Keratinocyte (primary cell): ENCODE measurements around the gene TPRX1. TPM values are rescaled to one million over a fixed set of nuclear protein-coding genes. Genes with fewer than 3 reads are reported as not detected.

Experiments
- DNase-seq: peaks from one replicate; pipeline ENCODE4 v3.0.0-alpha.2; 2011; ENCODE audit warnings: low read depth, missing footprints, low spot score
- FAIRE-seq: peaks from 2 replicates; lab custom pipeline; 2011; peaks lifted over from hg19 to GRCh38; lab: Jason Lieb, UNC
- H2AFZ ChIP-seq: 2 replicates; pipeline ENCODE4 v1.6.0; 2012; ENCODE audit warnings: low read length, control low read depth, inconsistent platforms; ENCODE audit not compliant: control insufficient read depth
- H3K27ac ChIP-seq: 2 replicates; pipeline ENCODE4 v1.5.1; 2011; ENCODE audit warnings: low read length; ENCODE audit not compliant: control insufficient read depth, insufficient read depth
- H3K27me3 ChIP-seq: 3 replicates; pipeline ENCODE4 v1.6.0; 2011; ENCODE audit warnings: low read length; ENCODE audit not compliant: control insufficient read depth, insufficient read depth; ENCODE audit errors: extremely low read depth
- H3K36me3 ChIP-seq, 2 experiments: 2 replicates in 1 of 2; 3 replicates in 1 of 2; pipeline ENCODE4 v1.5.1; 2011; ENCODE audit warnings: low read length in 2 of 2, mild to moderate bottlenecking in 1 of 2; ENCODE audit not compliant: control insufficient read depth in 2 of 2, insufficient read depth in 2 of 2; ENCODE audit errors: extremely low read depth in 1 of 2
- H3K4me1 ChIP-seq: 3 replicates; pipeline ENCODE4 v1.5.1; 2011; ENCODE audit warnings: low read length; ENCODE audit not compliant: control insufficient read depth, insufficient read depth; ENCODE audit errors: extremely low read depth
- H3K4me2 ChIP-seq: 3 replicates; pipeline ENCODE4 v1.6.0; 2011; ENCODE audit warnings: low read depth, low read length; ENCODE audit not compliant: control insufficient read depth, insufficient read depth; ENCODE audit errors: extremely low read depth
- H3K4me3 ChIP-seq, 3 experiments: fragments of 200-600 bp in 1 of 3; sonication (generic) in 1 of 3; 2 replicates in 2 of 3; 3 replicates in 1 of 3; pipeline ENCODE4 v1.5.1; 2011 to 2016; ENCODE audit warnings: low read length in 3 of 3, mild to moderate bottlenecking in 3 of 3, control low read depth in 2 of 3, inconsistent platforms in 1 of 3, low read depth in 1 of 3, mixed read lengths in 1 of 3, mixed run types in 1 of 3, moderate library complexity in 1 of 3; ENCODE audit not compliant: control insufficient read depth in 2 of 3, insufficient read depth in 2 of 3; ENCODE audit errors: extremely low read depth in 1 of 3
- H3K79me2 ChIP-seq: 2 replicates; pipeline ENCODE4 v1.6.0; 2012; ENCODE audit warnings: low read length; ENCODE audit not compliant: control insufficient read depth, insufficient read depth
- H3K9ac ChIP-seq: 3 replicates; pipeline ENCODE4 v1.6.0; 2011; ENCODE audit warnings: low read length; ENCODE audit not compliant: control insufficient read depth, insufficient read depth; ENCODE audit errors: extremely low read depth
- H3K9me1 ChIP-seq: 3 replicates; pipeline ENCODE4 v1.6.0; 2011; ENCODE audit warnings: low read length; ENCODE audit not compliant: control insufficient read depth, insufficient read depth; ENCODE audit errors: extremely low read depth
- H3K9me3 ChIP-seq: 2 replicates; pipeline ENCODE4 v1.5.1; 2012; ENCODE audit warnings: low read depth, low read length; ENCODE audit not compliant: control insufficient read depth
- H4K20me1 ChIP-seq: 3 replicates; pipeline ENCODE4 v1.6.0; 2011; ENCODE audit warnings: low read length; ENCODE audit not compliant: control insufficient read depth, insufficient read depth; ENCODE audit errors: extremely low read depth
- CTCF ChIP-seq, 3 experiments: IDR thresholded peaks in 1 of 3; conservative IDR thresholded peaks in 1 of 3; optimal IDR thresholded peaks in 1 of 3; 2 replicates in 2 of 3; 3 replicates in 1 of 3; pipeline versions ENCODE3 to v1.5.1; 2011; ENCODE audit warnings: low read length in 3 of 3, mild to moderate bottlenecking in 3 of 3, moderate library complexity in 2 of 3, control low read depth in 1 of 3, inconsistent platforms in 1 of 3; ENCODE audit not compliant: insufficient read depth in 2 of 3; ENCODE audit errors: extremely low read depth in 1 of 3
- EZH2 ChIP-seq: IDR thresholded peaks from one replicate; pipeline ENCODE4 v1.6.1; 2012; ENCODE audit warnings: inconsistent platforms, mild to moderate bottlenecking, low read length, moderate library complexity
- dilution Hi-C: fragments of 300-500 bp; cut with MboI; formaldehyde crosslinking; loops from one replicate; pipeline ENCODE4 v1.7.0; 2020; ENCODE audit warnings: low sequenced_read_pairs; ENCODE audit not compliant: extremely low pct_ligation_motif_present
- polyA plus RNA-seq, 5 experiments: library from polyadenylated mRNA; depleted of rRNA in 3 of 5; stranded (reverse) in 3 of 5; stranded (forward) in 1 of 5; unstranded in 1 of 5; fragments of >200 nt; gene quantifications; 1 replicate in 1 of 5; 2 replicates in 3 of 5; 3 replicates in 1 of 5; pipeline versions ENCODE4 v1.2.1 to v1.2.3, GENCODE V29; 2011 to 2012; ENCODE audit warnings: missing spikeins in 2 of 5, low read depth in 1 of 5, low replicate concordance in 1 of 5

TPRX1 gene
- polyA plus RNA-seq, 1 donor (not counting 4 experiments of a cell fraction or from before 2014, with no cell fraction given): not detected

GRCh38 chr19:47798904-47799266 lies 5.5 kb downstream of the TPRX1 start:
- Histone ChIP-seq H3K79me2 (no peaks in the 10 kb centered on the region), H3K9me3 (no peaks in the 10 kb centered on the region), H2AFZ (no peak overlapping the region), H3K9ac (no peak overlapping the region), H3K36me3 (no peaks in the 10 kb centered on the region), H3K27ac (no peak overlapping the region), H4K20me1 (no peaks in the 10 kb centered on the region), H3K27me3 (no peaks in the 10 kb centered on the region), H3K4me3 (no peak overlapping the region), H3K4me1 (no peaks in the 10 kb centered on the region), H3K9me1 (no peaks in the 10 kb centered on the region), H3K4me2 (no peak overlapping the region)
- no peak for FAIRE-seq
- no peak for TF ChIP-seq EZH2
- TF ChIP-seq CTCF (optimal IDR thresholded peaks at IDR 0.05 in 1 of 3, IDR thresholded peaks at IDR 0.05 in 1 of 3, conservative IDR thresholded peaks at IDR 0.05 in 1 of 3; ENCODE audit: extremely low read depth in 1 of 3, insufficient read depth in 2 of 3, low read length in 3 of 3): no peak
- no peak for DNase-seq
- dilution Hi-C loops: no loop called here

GRCh38 chr19:47797996-47798903 lies 6.1 kb downstream of the TPRX1 start:
- no peaks in the 10 kb centered on the region for H3K27me3 ChIP-seq
- dilution Hi-C loops: no loop called here
- H3K4me3 ChIP-seq: no peak overlapping the region
- H4K20me1 ChIP-seq: no peaks in the 10 kb centered on the region
- H3K79me2 ChIP-seq: no peaks in the 10 kb centered on the region
- no peaks in the 10 kb centered on the region for H3K9me3 ChIP-seq
- H3K9ac ChIP-seq: no peak overlapping the region
- no peak overlapping the region for H3K27ac ChIP-seq
- no peak for FAIRE-seq
- H3K36me3 ChIP-seq: no peaks in the 10 kb centered on the region
- H3K4me1 ChIP-seq: no peaks in the 10 kb centered on the region
- no peak for DNase-seq
- no peaks in the 10 kb centered on the region for H3K9me1 ChIP-seq
- no peak overlapping the region for H2AFZ ChIP-seq
- TF ChIP-seq CTCF (optimal IDR thresholded peaks at IDR 0.05 in 1 of 3, IDR thresholded peaks at IDR 0.05 in 1 of 3, conservative IDR thresholded peaks at IDR 0.05 in 1 of 3; ENCODE audit: extremely low read depth in 1 of 3, insufficient read depth in 2 of 3, low read length in 3 of 3) (no peak), EZH2 (no peak)
- no peak overlapping the region for H3K4me2 ChIP-seq
